Heart right ventricle (tissue), 16 donors: ENCODE results near the gene PRPSAP1. TPM values are rescaled to one million over a fixed set of nuclear protein-coding genes. Genes with fewer than 3 reads are reported as not detected.
A peak's percentile ranks its signal among the peaks of the same experiment; 100 is the strongest.

Experiments used
- ATAC-seq, 8 donors: fragments of 200-7000 bp; cut with Tn5 transposase; one replicate each; pipeline ENCODE4 v1.9.1; 2020; ENCODE audit warnings: mild to moderate bottlenecking in 8 of 8, moderate library complexity in 8 of 8, moderate number of reproducible peaks in 1 of 8
- DNase-seq, 2 donors: peaks; one replicate each; pipeline ENCODE4 v3.0.0-alpha.2; 2020
- H3K27ac ChIP-seq, 10 donors: fragments of 200-600 bp; sonication (generic) in 2 of 10; one replicate each; pipeline versions ENCODE4 v1.5.0 to v1.8.0; 2020 to 2022; ENCODE audit warnings: mild to moderate bottlenecking in 3 of 10
- H3K27me3 ChIP-seq, 7 donors: fragments of 200-600 bp; one replicate each; pipeline ENCODE4 v1.8.0; 2021 to 2022; ENCODE audit warnings: mild to moderate bottlenecking in 2 of 7
- H3K36me3 ChIP-seq, 9 donors: fragments of 200-600 bp; sonication (generic) in 1 of 9; one replicate each; pipeline versions ENCODE4 v1.5.0 to v1.8.0; 2020 to 2022; ENCODE audit warnings: mild to moderate bottlenecking in 2 of 9
- H3K4me1 ChIP-seq, 9 donors: fragments of 200-600 bp; sonication (generic) in 1 of 9; one replicate each; pipeline versions ENCODE4 v1.5.0 to v1.8.0; 2020 to 2022; ENCODE audit warnings: mild to moderate bottlenecking in 4 of 9
- H3K4me3 ChIP-seq, 10 donors: fragments of 200-600 bp; sonication (generic) in 2 of 10; one replicate each; pipeline versions ENCODE4 v1.5.0 to v1.8.0; 2020 to 2022; ENCODE audit warnings: mild to moderate bottlenecking in 7 of 10, moderate library complexity in 2 of 10
- H3K9me3 ChIP-seq, 11 donors: fragments of 200-600 bp in 10 of 11; sonication (generic) in 2 of 11; one replicate each; pipeline versions ENCODE4 v1.5.0 to v1.8.0; 2013 to 2022; ENCODE audit warnings: mild to moderate bottlenecking in 2 of 11, control low read depth in 1 of 11, moderate library complexity in 1 of 11
- WGBS, 2 donors: extraction: QIAGEN DNeasy Blood & Tissue Kit; methylation state at CpG; one replicate each; pipeline ENCODE4 v1.1.7; 2013; ENCODE audit warnings: inconsistent platforms in 1 of 2; 5-methylcytosine and 5-hydroxymethylcytosine counted together
- intact Hi-C, 10 donors: fragments of 100-400 bp; cut with DNase I; formaldehyde crosslinking; loops; one replicate each; pipeline versions ENCODE4 v1.11.1 to v1.14.2; 2022
- polyA plus RNA-seq, 2 donors: library from polyadenylated mRNA; stranded (reverse); fragments of 200-250 nt; gene quantifications; one replicate each; pipeline ENCODE4 v1.2.3, GENCODE V29; 2013
- total RNA-seq, 10 donors: library from RNA; stranded (reverse); fragmentation: NEBNext Ultra II Directional in 3 of 10; extraction: Animal tissue kit (Norgen Biotek cat#: 25700) in 3 of 10; gene quantifications; one replicate each; pipeline versions ENCODE4 v1.2.1 to v1.2.4, GENCODE V29; 2021 to 2023
- TF ChIP-seq, protein P1 (sequence below), 9 donors: fragments of 200-600 bp; sonication (generic) in 2 of 9; IDR thresholded peaks; one replicate each; pipeline versions ENCODE4 v1.5.0 to v1.8.0; 2021 to 2022; ENCODE audit warnings: antibody characterized with exemption in 9 of 9, mild to moderate bottlenecking in 5 of 9, moderate library complexity in 1 of 9
- donor health status: Arrhythmogenic right ventricular cardiomyopathy.
- donor health status: ischemic (EF 13 %, LVEDD 7.1; RV severe dilation, severe dysfunction).
- donor health status: healthy with polysubstance abuse.
- donor health status: DM: no; HTN: yes; CAD: no.
- donor health status: DM: no; HTN: no; CAD: no.
- donor health status: ischemic (EF 25% LVEDD 6.9; RV normal size, moderate dysfunction).
- donor health status: ischemic (EF 25% LVEDD 5.7; RV mildly dilated, moderate dysfunction).
- donor health status: healthy.
- donor health status: DM: yes; HTN: yes; CAD: no.
- donor health status: Ischemic cardiomyopathy.
- donor health status: ischemic (EF 35%, LVEDD 5.7; RV mildly dilated, moderate dysfunction).
- donor health status: nonischemic (EF 11% LVEDD 7.7; RV severe dilation, severe dysfunction).
- donor health status: DM: yes; HTN: yes; CAD: no.
- donor health status: PGD.
- donor health status: ischemic (EF 29% LVEDD 5.4; RV normal size, mild dysfunction).
- donor health status: nonischemic (EF 23%, LVEDD 6.1; RV moderate dilation, normal function).

Gene PRPSAP1
- total and polyA plus RNA-seq, 12 donors: 26.4 to 43.7 (median 33.7) TPM

DNA sequence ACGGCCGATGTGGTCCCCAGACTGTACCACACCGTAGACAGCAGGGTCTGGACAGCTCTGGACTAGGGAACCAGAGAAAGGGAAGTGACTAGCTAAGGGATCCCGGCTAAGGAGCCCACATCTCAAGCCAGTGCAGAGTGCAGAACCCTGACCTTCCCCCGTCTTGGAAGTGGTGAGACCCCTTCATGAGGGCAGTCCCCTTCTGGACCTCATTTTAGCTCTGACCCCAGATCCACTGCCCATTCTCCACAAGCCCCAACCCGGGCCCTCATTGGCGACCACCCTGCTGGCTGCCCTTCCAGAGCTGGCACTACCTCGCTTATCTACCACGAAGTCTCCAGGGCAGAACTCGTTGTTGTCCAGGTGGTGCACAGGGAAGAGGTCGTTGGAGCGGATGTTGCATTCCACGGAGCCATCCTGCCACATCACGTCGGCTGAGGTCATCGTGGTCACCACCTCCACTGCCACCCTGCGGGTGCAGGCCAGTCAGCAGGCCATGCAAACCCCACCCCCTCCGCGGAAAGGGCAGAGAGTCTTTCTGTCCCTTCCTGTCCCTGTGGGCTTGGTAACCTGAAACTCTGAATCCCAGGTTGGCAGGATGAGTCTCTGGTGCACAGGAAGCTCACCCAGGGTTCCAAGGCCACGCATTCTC lies 44.9 kb upstream of the PRPSAP1 start:
- H3K4me3 ChIP-seq: no peak overlapping the region
- peaks cover 0 to 100% (median 54%) of the 10 kb centered on the region in 9 donors for H3K36me3 ChIP-seq
- peaks cover 3 to 21% (median 7%) of the 10 kb centered on the region in 9 donors for H3K4me1 ChIP-seq
- H3K27me3 ChIP-seq: no peaks in the 10 kb centered on the region
- H3K27ac ChIP-seq: no peak overlapping the region
- WGBS, 2 donors: 82 to 89% methylated on average over 20 of the region's 20 CpGs
- intact Hi-C loops: loop anchor here in 8 of 10 donors (2.0 to 10.0 kb wide), 6 partner anchors 46 to 294 kb away; partner anchors contain the start of genes QRICH2 (in 2 of the 8), EXOC7 (in 1 of the 8) and PRPSAP1 (in 1 of the 8)
- ATAC-seq (peak in 3 of 8 donors; percentile 3 to 15 (median 9)), DNase-seq (no peak)
- no peaks in the 10 kb centered on the region for H3K9me3 ChIP-seq
- TF ChIP-seq, protein P1, sequence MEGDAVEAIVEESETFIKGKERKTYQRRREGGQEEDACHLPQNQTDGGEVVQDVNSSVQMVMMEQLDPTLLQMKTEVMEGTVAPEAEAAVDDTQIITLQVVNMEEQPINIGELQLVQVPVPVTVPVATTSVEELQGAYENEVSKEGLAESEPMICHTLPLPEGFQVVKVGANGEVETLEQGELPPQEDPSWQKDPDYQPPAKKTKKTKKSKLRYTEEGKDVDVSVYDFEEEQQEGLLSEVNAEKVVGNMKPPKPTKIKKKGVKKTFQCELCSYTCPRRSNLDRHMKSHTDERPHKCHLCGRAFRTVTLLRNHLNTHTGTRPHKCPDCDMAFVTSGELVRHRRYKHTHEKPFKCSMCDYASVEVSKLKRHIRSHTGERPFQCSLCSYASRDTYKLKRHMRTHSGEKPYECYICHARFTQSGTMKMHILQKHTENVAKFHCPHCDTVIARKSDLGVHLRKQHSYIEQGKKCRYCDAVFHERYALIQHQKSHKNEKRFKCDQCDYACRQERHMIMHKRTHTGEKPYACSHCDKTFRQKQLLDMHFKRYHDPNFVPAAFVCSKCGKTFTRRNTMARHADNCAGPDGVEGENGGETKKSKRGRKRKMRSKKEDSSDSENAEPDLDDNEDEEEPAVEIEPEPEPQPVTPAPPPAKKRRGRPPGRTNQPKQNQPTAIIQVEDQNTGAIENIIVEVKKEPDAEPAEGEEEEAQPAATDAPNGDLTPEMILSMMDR (IDR thresholded peaks at IDR 0.05): no peak

- TF ChIP-seq, protein P1 (IDR thresholded peaks at IDR 0.05): peak; percentile 96 to 99 (median 97)
- H3K27ac ChIP-seq: peak overlapping the region in 1 of 10 donors; percentile 17
Observed at GRCh38 chr17:76397687-76398522, 44.2 kb upstream of the PRPSAP1 start.

GRCh38 chr17:76397184-76397583 lies 43.5 kb upstream of the PRPSAP1 start:
- no peak for ATAC-seq
- Histone ChIP-seq H3K27me3 (no peaks in the 10 kb centered on the region), H3K4me1 (peaks cover 1 to 13% (median 5%) of the 10 kb centered on the region in 9 donors), H3K36me3 (peaks cover 0 to 100% (median 54%) of the 10 kb centered on the region in 9 donors), H3K4me3 (no peak overlapping the region), H3K27ac (no peak overlapping the region), H3K9me3 (no peaks in the 10 kb centered on the region)
- 83 to 92% methylated on average over 8 of the region's 8 CpGs for WGBS, 2 donors
- TF ChIP-seq, protein P1 (IDR thresholded peaks at IDR 0.05): no peak
- DNase-seq: no peak
- intact Hi-C loops: loop anchor here in 7 of 10 donors (2.0 to 10.0 kb wide), 6 partner anchors 45 to 292 kb away; partner anchors contain the start of genes QRICH2 (in 2 of the 7), EXOC7 (in 1 of the 7) and PRPSAP1 (in 1 of the 7)

More at GRCh38 chr17:76397687-76398522, 44.2 kb upstream of the PRPSAP1 start:
- peaks cover 0 to 100% (median 54%) of the 10 kb centered on the region in 9 donors for H3K36me3 ChIP-seq
- DNase-seq: peak; percentile 87 to 91
- no peak overlapping the region for H3K4me3 ChIP-seq
- intact Hi-C loops: loop anchor here (2.0 to 10.0 kb wide), 6 partner anchors 46 to 293 kb away; partner anchors contain the start of genes QRICH2 (in 2 of the 10), EXOC7 (in 1 of the 10) and PRPSAP1 (in 1 of the 10)
- no peaks in the 10 kb centered on the region for H3K27me3 ChIP-seq
- peak; percentile 74 to 89 (median 85) for ATAC-seq
- WGBS, 2 donors: 60 to 61% methylated on average over 16 of the region's 16 CpGs
- no peaks in the 10 kb centered on the region for H3K9me3 ChIP-seq
- H3K4me1 ChIP-seq: peaks cover 3 to 16% (median 6%) of the 10 kb centered on the region in 9 donors

GRCh38 chr17:76395980-76396379 lies 42.3 kb upstream of the PRPSAP1 start:
- no peak overlapping the region for H3K4me3 ChIP-seq
- H3K27ac ChIP-seq: no peak overlapping the region
- H3K9me3 ChIP-seq: no peaks in the 10 kb centered on the region
- peak in 1 of 2 donors; percentile 9 for DNase-seq
- ATAC-seq: no peak
- peaks cover 0 to 100% (median 55%) of the 10 kb centered on the region in 9 donors for H3K36me3 ChIP-seq
- no peaks in the 10 kb centered on the region for H3K27me3 ChIP-seq
- TF ChIP-seq, protein P1 (IDR thresholded peaks at IDR 0.05): no peak
- 96 to 97% methylated on average over 15 of the region's 15 CpGs for WGBS, 2 donors
- intact Hi-C loops: loop anchor here in 7 of 10 donors (2.0 to 10.0 kb wide), 6 partner anchors 44 to 291 kb away; partner anchors contain the start of genes QRICH2 (in 2 of the 7), EXOC7 (in 1 of the 7) and PRPSAP1 (in 1 of the 7)
- peaks cover 0 to 7% (median 5%) of the 10 kb centered on the region in 9 donors for H3K4me1 ChIP-seq
